ENCODE data around the gene C9orf153.

- TF ChIP-seq CTCF (IDR thresholded peaks at IDR 0.05) (no peak), ZFX (IDR thresholded peaks at IDR 0.05; ENCODE audit: borderline replicate concordance) (no peak)
Observed at GRCh38 chr9:86186696-86187095, 72.8 kb downstream of the C9orf153 start.

All from 22Rv1 (cell line).